Suppressor macrophage treated with lipopolysaccharide for 1 hour (primary cell): Measurements from ENCODE around the gene SPAG8.
A peak's percentile ranks its signal among the peaks of the same experiment; 100 is the strongest.

Experiments
- DNase-seq, 3 donors: peaks; one replicate each; pipeline ENCODE4 v3.0.0-alpha.2; 2020 to 2022

The SPAG8 gene

DNA sequence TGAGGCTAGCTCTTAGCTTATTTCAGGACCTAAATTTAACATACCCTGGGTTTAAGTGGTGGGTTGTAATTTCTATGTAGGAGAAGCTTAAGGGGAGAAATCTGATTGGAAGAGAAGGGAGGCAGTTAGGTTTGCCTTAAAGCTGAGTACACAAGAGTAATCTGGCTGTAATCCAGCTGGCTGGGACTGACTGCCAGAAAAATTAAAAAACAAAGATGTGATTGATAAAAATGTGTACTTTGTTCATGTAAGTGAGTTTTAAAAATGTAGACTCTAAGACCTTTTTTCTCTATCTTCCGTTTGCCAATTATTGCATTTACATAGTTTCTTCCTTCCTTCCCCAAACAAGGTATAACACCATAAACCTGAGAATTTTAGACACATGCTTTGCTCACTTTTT, 40.5 kb downstream of the SPAG8 start:
- no peak for DNase-seq

GRCh38 chr9:35771075-35771433, 41.0 kb downstream of the SPAG8 start:
- no peak for DNase-seq

GRCh38 chr9:35769763-35770162, 42.3 kb downstream of the SPAG8 start:
- no peak for DNase-seq

GRCh38 chr9:35767458-35767857, 44.6 kb downstream of the SPAG8 start:
- no peak for DNase-seq

- DNase-seq = no peak
Observed at GRCh38 chr9:35766997-35767396, 45.1 kb downstream of the SPAG8 start.

DNA sequence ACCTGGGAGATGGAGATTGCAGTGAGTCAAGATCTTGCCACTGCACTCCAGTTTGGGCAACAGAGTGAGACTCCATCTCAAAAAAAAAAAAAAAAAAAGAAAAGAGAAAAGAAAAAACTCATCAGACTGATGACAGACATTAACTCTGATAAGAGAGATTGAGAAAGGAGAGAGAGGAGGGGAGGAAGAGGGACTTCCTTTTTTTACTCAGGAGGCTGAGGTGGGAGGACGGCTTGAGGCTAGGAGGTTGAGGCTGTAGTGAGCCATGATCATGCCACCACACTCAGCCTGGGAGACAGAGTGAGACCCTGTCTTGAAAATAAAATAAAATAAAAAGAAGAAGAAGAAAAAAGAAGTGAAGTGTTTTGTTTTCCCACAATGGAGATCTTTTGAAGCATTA, 48.3 kb downstream of the SPAG8 start:
- DNase-seq = no peak

- no peak for DNase-seq
Observed at GRCh38 chr9:35763181-35763580, 48.9 kb downstream of the SPAG8 start.

GRCh38 chr9:35760651-35761050, 51.4 kb downstream of the SPAG8 start:
- DNase-seq = peak in 1 of 3 donors; percentile 25

DNA sequence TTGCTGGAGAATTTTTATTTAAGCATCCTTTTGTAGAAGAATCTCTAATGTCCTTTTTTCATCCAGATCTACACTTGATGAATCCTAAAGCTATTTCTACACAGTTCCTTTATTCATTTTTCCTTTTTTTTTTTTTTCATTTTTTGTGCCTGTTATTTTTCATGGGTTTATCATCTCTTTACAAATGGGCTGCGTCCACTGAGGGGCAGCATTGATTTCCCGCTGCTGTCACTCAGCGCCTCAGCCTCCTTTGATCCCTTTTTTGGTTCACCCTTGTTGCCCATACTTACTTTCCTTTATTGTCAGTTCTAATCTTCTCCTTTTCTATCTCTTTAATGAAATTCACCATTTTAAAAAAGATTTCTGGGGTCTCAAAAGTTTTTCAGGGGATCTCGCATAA, 52.3 kb downstream of the SPAG8 start:
- DNase-seq = no peak
